Measurements from ENCODE around the gene SEPHS1.

The SEPHS1 gene

DNA sequence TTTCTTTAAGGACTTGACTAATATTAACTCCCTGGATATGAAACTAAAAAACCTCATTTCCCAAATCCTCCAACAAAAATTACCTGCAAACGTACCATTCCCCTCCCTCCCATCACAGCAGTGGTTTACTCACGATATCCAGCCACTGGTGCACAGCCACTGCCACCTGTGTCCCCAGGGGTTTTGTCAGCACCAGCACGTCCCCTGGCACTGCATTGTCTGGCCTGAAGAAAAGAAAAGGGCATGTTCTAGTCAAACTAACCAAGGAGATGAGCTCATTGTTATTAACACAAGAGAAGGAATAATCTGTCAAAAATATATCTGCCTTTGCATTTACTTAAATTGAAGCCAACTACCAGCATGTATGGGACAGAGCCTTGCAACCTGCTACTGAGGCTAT is 18.5 kb downstream of the SEPHS1 start:
- no peak for DNase-seq (ENCODE audit: low spot score)
- TF ChIP-seq, protein P1, sequence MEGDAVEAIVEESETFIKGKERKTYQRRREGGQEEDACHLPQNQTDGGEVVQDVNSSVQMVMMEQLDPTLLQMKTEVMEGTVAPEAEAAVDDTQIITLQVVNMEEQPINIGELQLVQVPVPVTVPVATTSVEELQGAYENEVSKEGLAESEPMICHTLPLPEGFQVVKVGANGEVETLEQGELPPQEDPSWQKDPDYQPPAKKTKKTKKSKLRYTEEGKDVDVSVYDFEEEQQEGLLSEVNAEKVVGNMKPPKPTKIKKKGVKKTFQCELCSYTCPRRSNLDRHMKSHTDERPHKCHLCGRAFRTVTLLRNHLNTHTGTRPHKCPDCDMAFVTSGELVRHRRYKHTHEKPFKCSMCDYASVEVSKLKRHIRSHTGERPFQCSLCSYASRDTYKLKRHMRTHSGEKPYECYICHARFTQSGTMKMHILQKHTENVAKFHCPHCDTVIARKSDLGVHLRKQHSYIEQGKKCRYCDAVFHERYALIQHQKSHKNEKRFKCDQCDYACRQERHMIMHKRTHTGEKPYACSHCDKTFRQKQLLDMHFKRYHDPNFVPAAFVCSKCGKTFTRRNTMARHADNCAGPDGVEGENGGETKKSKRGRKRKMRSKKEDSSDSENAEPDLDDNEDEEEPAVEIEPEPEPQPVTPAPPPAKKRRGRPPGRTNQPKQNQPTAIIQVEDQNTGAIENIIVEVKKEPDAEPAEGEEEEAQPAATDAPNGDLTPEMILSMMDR (IDR thresholded peaks at IDR 0.05; ENCODE audit: extremely low read depth, insufficient read depth, missing control alignments): no peak
- in situ Hi-C loops (cut with MboI; ENCODE audit: low pct_unique_long_range_greater_than_20kb, low sequenced_read_pairs, unreplicated experiment): no loop called here

DNA sequence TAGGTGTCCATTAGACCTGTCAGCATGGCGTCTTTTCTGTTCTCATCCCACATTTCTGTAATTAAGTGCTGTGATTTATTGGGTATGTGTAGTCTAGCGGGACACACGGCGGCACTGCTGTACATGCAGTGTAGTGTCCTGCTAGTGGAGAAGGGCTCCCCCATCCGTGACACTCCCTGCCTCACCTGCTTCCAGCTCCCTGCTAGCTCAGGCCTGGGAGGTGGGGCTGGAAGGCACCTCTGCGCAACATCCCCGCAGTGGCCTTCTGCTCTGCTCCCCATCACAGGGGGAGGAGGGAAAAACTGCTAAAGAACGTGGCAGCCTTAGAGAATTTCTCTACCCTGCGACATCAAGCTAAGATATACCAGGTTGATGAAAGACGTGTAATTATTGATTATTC is 19.5 kb downstream of the SEPHS1 start:
- no peak for DNase-seq (ENCODE audit: low spot score)
- TF ChIP-seq, protein P1 (IDR thresholded peaks at IDR 0.05; ENCODE audit: extremely low read depth, insufficient read depth, missing control alignments): no peak
- in situ Hi-C loops (cut with MboI; ENCODE audit: low pct_unique_long_range_greater_than_20kb, low sequenced_read_pairs, unreplicated experiment): no loop called here

DNA sequence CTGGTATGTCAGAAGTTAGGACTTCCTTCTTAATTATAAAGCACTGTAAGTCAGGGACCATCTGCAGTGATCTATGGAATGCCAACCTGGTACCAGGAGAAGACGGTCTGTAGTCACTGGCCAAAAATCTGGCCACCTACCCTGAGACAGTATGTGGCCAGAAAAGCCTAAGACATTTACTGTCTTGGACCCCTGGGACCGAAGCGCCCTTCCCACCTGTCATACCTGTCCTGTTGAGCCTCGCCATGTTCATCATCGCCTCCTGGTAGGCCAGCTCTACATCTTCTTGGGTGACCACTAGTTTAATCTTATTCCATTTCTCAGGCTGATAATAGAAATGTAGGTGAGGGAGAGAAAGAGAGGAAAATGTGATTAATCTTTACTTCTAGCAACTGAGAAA is 20.0 kb downstream of the SEPHS1 start:
- DNase-seq (ENCODE audit: low spot score): no peak
- in situ Hi-C loops (cut with MboI; ENCODE audit: low pct_unique_long_range_greater_than_20kb, low sequenced_read_pairs, unreplicated experiment): no loop called here
- TF ChIP-seq, protein P1 (IDR thresholded peaks at IDR 0.05; ENCODE audit: extremely low read depth, insufficient read depth, missing control alignments): no peak

DNA sequence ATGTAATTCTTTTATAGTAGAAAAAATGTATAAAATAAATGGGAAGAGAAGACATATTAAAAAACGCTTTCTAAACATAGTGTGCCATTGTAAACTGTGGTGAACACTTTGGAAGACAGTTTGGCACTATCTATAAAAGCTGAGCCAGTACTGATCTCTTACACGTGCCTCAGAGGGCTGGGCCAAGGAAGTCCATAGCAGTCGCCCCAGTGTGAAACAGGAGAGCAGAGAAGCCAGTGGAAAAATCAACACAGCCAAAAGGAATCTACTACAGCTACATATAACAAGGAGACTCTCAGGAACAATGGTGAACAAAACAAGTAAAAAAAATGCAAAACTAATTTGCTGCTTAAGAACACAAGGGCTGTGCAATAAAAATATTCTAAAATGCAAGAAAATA is 20.6 kb downstream of the SEPHS1 start:
- TF ChIP-seq, protein P1 (IDR thresholded peaks at IDR 0.05; ENCODE audit: extremely low read depth, insufficient read depth, missing control alignments): no peak
- in situ Hi-C loops (cut with MboI; ENCODE audit: low pct_unique_long_range_greater_than_20kb, low sequenced_read_pairs, unreplicated experiment): no loop called here
- DNase-seq (ENCODE audit: low spot score): no peak

DNA sequence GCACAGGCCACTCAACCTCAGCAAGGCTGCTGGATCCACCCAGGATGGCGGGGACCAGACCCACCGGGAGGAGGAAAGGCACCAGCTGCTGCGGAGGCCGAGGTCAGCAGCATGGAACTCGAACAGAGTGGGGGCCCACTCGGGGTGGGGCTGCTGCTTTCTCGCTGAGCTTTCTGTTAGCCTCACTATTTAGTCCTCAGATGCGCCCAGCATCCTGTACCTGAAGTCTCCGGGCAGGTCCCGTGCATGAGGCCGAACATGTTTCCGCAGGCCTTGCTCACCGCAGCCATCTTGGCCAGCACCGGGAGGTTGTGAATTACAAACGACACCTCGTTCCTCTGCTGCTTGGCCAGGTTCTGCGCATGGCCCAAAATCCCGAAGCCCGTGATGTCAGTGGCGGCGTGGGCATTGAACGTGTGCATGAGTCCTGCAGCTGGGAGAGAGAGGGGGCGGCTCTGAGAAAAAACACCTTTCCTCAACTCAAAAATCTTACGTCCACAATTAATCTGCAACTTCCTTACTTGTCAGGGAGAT is 25.4 kb downstream of the SEPHS1 start:
- TF ChIP-seq, protein P1 (IDR thresholded peaks at IDR 0.05; ENCODE audit: extremely low read depth, insufficient read depth, missing control alignments): no peak
- in situ Hi-C loops (cut with MboI; ENCODE audit: low pct_unique_long_range_greater_than_20kb, low sequenced_read_pairs, unreplicated experiment): no loop called here
- DNase-seq (ENCODE audit: low spot score): no peak

DNA sequence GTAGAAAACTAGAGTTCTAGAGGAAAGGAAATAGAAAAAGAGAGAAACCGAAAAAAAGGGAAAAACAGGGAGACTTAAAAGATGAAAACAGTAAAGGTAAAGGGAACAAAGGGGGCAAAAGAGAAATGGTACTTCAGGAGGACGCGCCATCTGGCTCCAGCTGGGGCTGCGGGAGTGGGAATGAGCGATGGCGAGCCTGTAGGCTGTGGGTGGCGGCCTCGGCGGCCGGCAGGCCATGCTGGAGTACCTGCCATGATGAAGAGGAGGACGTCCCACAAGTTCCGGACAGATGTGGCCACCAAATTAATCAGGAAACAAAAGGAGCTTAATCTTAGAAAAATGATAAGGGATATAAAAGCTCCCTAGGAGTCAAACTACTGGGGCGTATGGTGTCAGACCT is 26.5 kb downstream of the SEPHS1 start:
- TF ChIP-seq, protein P1 (IDR thresholded peaks at IDR 0.05; ENCODE audit: extremely low read depth, insufficient read depth, missing control alignments): no peak
- in situ Hi-C loops (cut with MboI; ENCODE audit: low pct_unique_long_range_greater_than_20kb, low sequenced_read_pairs, unreplicated experiment): no loop called here
- no peak for DNase-seq (ENCODE audit: low spot score)

DNA sequence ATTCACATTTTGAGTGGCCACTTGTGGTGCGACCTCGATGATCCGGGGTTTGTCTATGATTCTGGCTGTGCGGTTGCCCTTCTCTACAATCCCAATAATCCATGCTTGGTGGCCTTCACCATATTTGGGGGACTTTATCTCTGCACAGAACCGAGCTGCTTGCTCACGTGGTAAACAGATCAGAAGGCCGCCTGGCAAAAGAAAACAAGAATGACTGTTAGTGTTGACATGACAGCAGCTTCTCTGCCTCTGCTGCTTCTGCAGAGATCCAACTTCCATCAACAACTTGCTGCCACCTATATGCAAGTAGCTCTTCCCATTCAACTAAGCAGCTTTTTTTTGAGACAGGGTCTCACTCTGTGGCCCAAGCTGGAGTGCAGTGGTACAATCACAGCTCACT is 28.9 kb downstream of the SEPHS1 start:
- TF ChIP-seq, protein P1 (IDR thresholded peaks at IDR 0.05; ENCODE audit: extremely low read depth, insufficient read depth, missing control alignments): no peak
- in situ Hi-C loops (cut with MboI; ENCODE audit: low pct_unique_long_range_greater_than_20kb, low sequenced_read_pairs, unreplicated experiment): no loop called here
- no peak for DNase-seq (ENCODE audit: low spot score)
